B cell (primary cell): ENCODE data around the gene GFOD2. TPM values are rescaled to one million over a fixed set of nuclear protein-coding genes. Genes with fewer than 3 reads are reported as not detected.

ENCODE experiments used
- ATAC-seq: fragments of 200-7000 bp; cut with Tn5 transposase; one replicate; pipeline ENCODE4 v1.10.0; 2021; ENCODE audit warnings: low read depth, mild to moderate bottlenecking, moderate number of reproducible peaks, moderate library complexity
- CTCF ChIA-PET: fragments of 350-600 bp; sonication (Branson Sonifier 250); formaldehyde crosslinking; loops from one replicate; lab custom pipeline; 2021; ENCODE audit warnings: antibody characterized with exemption, inconsistent platforms; lab: Charles Lee
- POLR2A ChIA-PET: fragments of 350-600 bp; sonication (Branson Sonifier 250); formaldehyde crosslinking; loops from one replicate; lab custom pipeline; 2021; ENCODE audit warnings: antibody characterized with exemption; lab: Charles Lee
- DNase-seq: peaks from one replicate; pipeline ENCODE4 v3.0.0; 2013
- H2AFZ ChIP-seq: 2 replicates; pipeline ENCODE4 v1.6.1; 2012; ENCODE audit warnings: mild to moderate bottlenecking, low read depth, low read length; ENCODE audit not compliant: insufficient read depth, poor library complexity, severe bottlenecking
- H3K27ac ChIP-seq, 2 donors: 1 replicate in 1 of 2; 2 replicates in 1 of 2; pipeline ENCODE4 v1.5.1; 2012 to 2013; ENCODE audit warnings: low read length in 2 of 2, mild to moderate bottlenecking in 2 of 2, moderate library complexity in 1 of 2
- H3K27me3 ChIP-seq, 4 experiments: fragments of 200-600 bp in 1 of 4; sonication (generic) in 1 of 4; replicated peaks in 1 of 4; 1 replicate in 2 of 4; 2 replicates in 2 of 4; pipeline versions ENCODE4 v1.6.1 to v1.7.0; 2013 to 2016; ENCODE audit warnings: low read length in 3 of 4, mild to moderate bottlenecking in 2 of 4, mixed read lengths in 1 of 4, moderate library complexity in 1 of 4; ENCODE audit not compliant: insufficient read depth in 4 of 4, control insufficient read depth in 3 of 4; ENCODE audit errors: control extremely low read depth in 1 of 4
- H3K36me3 ChIP-seq, 2 experiments: replicated peaks in 1 of 2; 1 replicate in 1 of 2; 2 replicates in 1 of 2; pipeline versions ENCODE4 v1.6.1 to v1.7.1; 2013; ENCODE audit warnings: low read length in 1 of 2; ENCODE audit not compliant: insufficient read depth in 2 of 2, control insufficient read depth in 1 of 2; ENCODE audit errors: control extremely low read depth in 1 of 2, extremely low read depth in 1 of 2
- H3K4me1 ChIP-seq, 2 donors: fragments of 200-600 bp in 1 of 2; sonication (generic) in 1 of 2; 1 replicate in 1 of 2; 2 replicates in 1 of 2; pipeline versions ENCODE4 v1.5.1 to v1.6.1; 2013 to 2017; ENCODE audit warnings: low read length in 2 of 2; ENCODE audit not compliant: control insufficient read depth in 2 of 2, insufficient read depth in 2 of 2
- H3K4me2 ChIP-seq: replicated peaks from 2 replicates; pipeline ENCODE3; 2012; ENCODE audit warnings: mild to moderate bottlenecking, low read depth, low read length; ENCODE audit not compliant: poor library complexity, severe bottlenecking
- H3K4me3 ChIP-seq, 5 experiments: fragments of 200-600 bp in 1 of 5; sonication (generic) in 1 of 5; 1 replicate in 3 of 5; 2 replicates in 2 of 5; pipeline versions ENCODE4 v1.5.1 to v1.7.0; 2011 to 2016; ENCODE audit warnings: low read length in 4 of 5, mild to moderate bottlenecking in 4 of 5, low read depth in 2 of 5, control low read depth in 1 of 5, moderate library complexity in 1 of 5; ENCODE audit not compliant: insufficient read depth in 1 of 5; ENCODE audit errors: control extremely low read depth in 1 of 5, extremely low read depth in 1 of 5
- H3K79me2 ChIP-seq: fragments of 200-600 bp; sonication (generic); one replicate; pipeline ENCODE4 v1.6.0; 2016; ENCODE audit warnings: low read length; ENCODE audit not compliant: control insufficient read depth, insufficient read depth
- H3K9ac ChIP-seq: fragments of 200-600 bp; sonication (generic); 2 replicates; pipeline ENCODE4 v1.6.1; 2017; ENCODE audit warnings: mild to moderate bottlenecking, low read length, moderate library complexity
- H3K9me3 ChIP-seq, 3 donors: one replicate each; pipeline versions ENCODE4 v1.6.1 to v1.7.1; 2013; ENCODE audit warnings: low read length in 2 of 3; ENCODE audit not compliant: control insufficient read depth in 2 of 3, insufficient read depth in 1 of 3; ENCODE audit errors: control extremely low read depth in 1 of 3
- H4K20me1 ChIP-seq: 2 replicates; pipeline ENCODE4 v1.6.0; 2012; ENCODE audit warnings: mild to moderate bottlenecking, low read length; ENCODE audit not compliant: insufficient read depth, control insufficient read depth, poor library complexity, severe bottlenecking
- H3K27ac Mint-ChIP-seq: one replicate; pipeline ENCODE4 v1.8.0; 2021; ENCODE audit warnings: mixed read lengths
- H3K27me3 Mint-ChIP-seq: one replicate; pipeline ENCODE4 v1.8.0; 2021; ENCODE audit warnings: mixed read lengths
- H3K4me1 Mint-ChIP-seq: one replicate; pipeline ENCODE4 v1.8.0; 2021; ENCODE audit warnings: mixed read lengths
- H3K4me3 Mint-ChIP-seq: one replicate; pipeline ENCODE4 v1.8.0; 2021; ENCODE audit warnings: mixed read lengths
- H3K9me3 Mint-ChIP-seq: one replicate; pipeline ENCODE4 v1.8.0; 2022; ENCODE audit warnings: mixed read lengths; ENCODE audit not compliant: insufficient read depth
- EZH2 ChIP-seq: IDR thresholded peaks from 2 replicates; pipeline ENCODE4 v1.6.1; 2012; ENCODE audit warnings: borderline replicate concordance, low read depth, mild to moderate bottlenecking, moderate library complexity, low read length; ENCODE audit not compliant: insufficient read depth, poor library complexity, severe bottlenecking
- WGBS: methylation state at CpG from one replicate; pipeline ENCODE4 v1.1.5; 2013; ENCODE audit warnings: missing lambda C conversion rate; ENCODE audit not compliant: insufficient coverage; 5-methylcytosine and 5-hydroxymethylcytosine counted together
- intact Hi-C: fragments of 100-400 bp; cut with micrococcal nuclease; formaldehyde crosslinking; loops from one replicate; pipeline ENCODE4 v1.10.0; 2022
- polyA plus RNA-seq: library from polyadenylated mRNA; depleted of rRNA; stranded (reverse); fragments of >200 nt; gene quantifications from 2 replicates; pipeline ENCODE4 v1.2.3, GENCODE V29; 2012
- total RNA-seq, 2 donors: library from RNA; stranded (reverse); fragments of 120-200 nt in 1 of 2; gene quantifications; 1 replicate in 1 of 2; 2 replicates in 1 of 2; pipeline versions ENCODE4 v1.2.3 to v1.2.4, GENCODE V29; 2013 to 2022
- TF ChIP-seq, protein P1 (sequence below): fragments of 200-600 bp; IDR thresholded peaks from one replicate; pipeline ENCODE4 v1.8.0; 2022; ENCODE audit warnings: antibody characterized with exemption, mild to moderate bottlenecking

The GFOD2 gene
- total and polyA plus RNA-seq, 2 donors (not counting 1 experiment from before 2014, with no cell fraction given) = 11.9 to 18.2 TPM

DNA sequence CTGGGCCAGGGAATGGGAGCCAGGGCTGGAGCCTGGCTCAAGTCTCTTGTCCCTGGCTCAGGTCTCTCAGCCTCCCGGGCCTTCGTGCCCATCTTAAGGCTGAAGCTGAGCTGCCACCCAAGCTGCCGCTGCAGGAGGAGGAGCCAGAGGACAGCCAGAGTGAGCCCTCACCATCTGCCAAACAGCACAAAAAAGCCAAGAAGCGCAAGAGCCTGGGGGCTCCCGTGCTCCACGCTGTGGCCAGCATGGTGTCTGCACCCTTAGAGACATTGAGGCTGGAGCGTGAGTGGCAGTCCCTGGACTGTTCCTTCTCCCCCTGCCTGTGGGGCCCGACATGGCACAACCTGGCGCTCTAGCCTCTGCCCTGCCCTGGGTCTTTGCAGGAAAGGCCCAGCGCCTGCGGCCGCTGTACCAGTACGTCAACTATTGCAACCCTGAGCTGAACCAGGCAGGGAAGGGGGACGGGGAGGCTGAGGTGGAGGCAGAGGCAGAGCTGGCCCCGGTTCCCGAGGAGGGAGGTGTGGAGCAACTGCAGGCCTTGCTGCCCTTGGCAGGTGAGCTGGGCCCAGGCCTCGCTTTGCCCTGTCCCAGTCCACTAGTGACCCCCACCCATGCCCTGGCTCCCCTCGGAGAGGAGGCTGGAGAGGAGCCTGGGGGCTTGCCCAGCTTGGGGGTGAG, 51.2 kb downstream of the GFOD2 start:
- H3K9ac ChIP-seq = peak overlapping the region; percentile 87
- H3K27ac ChIP-seq = peak overlapping the region; percentile 77 to 86
- peaks cover 9% of the 10 kb centered on the region for H3K79me2 ChIP-seq
- H3K27me3 Mint-ChIP-seq = no peaks in the 10 kb centered on the region
- CTCF ChIA-PET = interaction anchor here (0.6 to 11.7 kb wide), 29 partner anchors 11 to 373 kb away, joined by 3 to 136 read pairs (median 4); partner anchors contain the start of genes ATP6V0D1, CARMIL2, CTCF and GFOD2
- no peaks in the 10 kb centered on the region for H3K9me3 ChIP-seq
- peak; percentile 81 for ATAC-seq
- intact Hi-C loops = loop anchor here (1.0 to 10.0 kb wide), 7 partner anchors 8 to 1467 kb away; partner anchors contain the start of genes ACD, CHTF8, CTCF and FHOD1
- H3K4me3 Mint-ChIP-seq = peak overlapping the region; percentile 91
- H3K9me3 Mint-ChIP-seq = no peaks in the 10 kb centered on the region
- peaks cover 0 to 3% of the 10 kb centered on the region in 2 experiments for H3K36me3 ChIP-seq
- H3K4me3 ChIP-seq = peak overlapping the region in 4 of 5 experiments; percentile 67 to 91 (median 80)
- H3K27me3 ChIP-seq = no peaks in the 10 kb centered on the region
- peak overlapping the region; percentile 100 for H2AFZ ChIP-seq
- POLR2A ChIA-PET = interaction anchor here (0.6 to 2.7 kb wide), 10 partner anchors 19 to 269 kb away, joined by 3 to 16 read pairs (median 4); partner anchors contain the start of genes ATP6V0D1, CTCF, PSMB10 and RANBP10
- H4K20me1 ChIP-seq = no peaks in the 10 kb centered on the region
- 21% methylated on average over 16 of the region's 18 CpGs for WGBS
- peak overlapping the region; percentile 99 for H3K4me2 ChIP-seq
- TF ChIP-seq EZH2 = no peak
- TF ChIP-seq, protein P1, sequence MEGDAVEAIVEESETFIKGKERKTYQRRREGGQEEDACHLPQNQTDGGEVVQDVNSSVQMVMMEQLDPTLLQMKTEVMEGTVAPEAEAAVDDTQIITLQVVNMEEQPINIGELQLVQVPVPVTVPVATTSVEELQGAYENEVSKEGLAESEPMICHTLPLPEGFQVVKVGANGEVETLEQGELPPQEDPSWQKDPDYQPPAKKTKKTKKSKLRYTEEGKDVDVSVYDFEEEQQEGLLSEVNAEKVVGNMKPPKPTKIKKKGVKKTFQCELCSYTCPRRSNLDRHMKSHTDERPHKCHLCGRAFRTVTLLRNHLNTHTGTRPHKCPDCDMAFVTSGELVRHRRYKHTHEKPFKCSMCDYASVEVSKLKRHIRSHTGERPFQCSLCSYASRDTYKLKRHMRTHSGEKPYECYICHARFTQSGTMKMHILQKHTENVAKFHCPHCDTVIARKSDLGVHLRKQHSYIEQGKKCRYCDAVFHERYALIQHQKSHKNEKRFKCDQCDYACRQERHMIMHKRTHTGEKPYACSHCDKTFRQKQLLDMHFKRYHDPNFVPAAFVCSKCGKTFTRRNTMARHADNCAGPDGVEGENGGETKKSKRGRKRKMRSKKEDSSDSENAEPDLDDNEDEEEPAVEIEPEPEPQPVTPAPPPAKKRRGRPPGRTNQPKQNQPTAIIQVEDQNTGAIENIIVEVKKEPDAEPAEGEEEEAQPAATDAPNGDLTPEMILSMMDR = peak; percentile 75
- peak overlapping the region; percentile 84 for H3K27ac Mint-ChIP-seq
- H3K4me1 Mint-ChIP-seq = peaks cover 49% of the 10 kb centered on the region
- H3K4me1 ChIP-seq = peaks cover 36 to 49% of the 10 kb centered on the region in 2 donors
- DNase-seq = peak; percentile 89
